Adrenal gland (tissue), 12 donors: ENCODE results near the gene ATP8B1. TPM values are rescaled to one million over a fixed set of nuclear protein-coding genes. Genes with fewer than 3 reads are reported as not detected.

ENCODE experiments used
- DNase-seq, 7 donors: peaks; one replicate each; pipeline ENCODE4 v3.0.0-alpha.2; 2019 to 2020
- H3K27ac ChIP-seq, 5 donors: fragments of 200-600 bp; sonication (generic) in 4 of 5; 1 replicate in 3 of 5; 2 replicates in 2 of 5; pipeline versions ENCODE4 v1.5.1 to v1.8.0; 2016 to 2020; ENCODE audit warnings: mild to moderate bottlenecking in 1 of 5
- H3K27me3 ChIP-seq: fragments of 200-600 bp; 2 replicates; pipeline ENCODE4 v1.8.0; 2021
- H3K36me3 ChIP-seq, 2 donors: fragments of 200-600 bp; replicated peaks in 1 of 2; 1 replicate in 1 of 2; 2 replicates in 1 of 2; pipeline versions ENCODE4 v1.5.1 to v1.8.0; 2018 to 2022
- H3K4me1 ChIP-seq, 2 donors: fragments of 200-600 bp; replicated peaks in 1 of 2; 1 replicate in 1 of 2; 2 replicates in 1 of 2; pipeline versions ENCODE4 v1.5.1 to v1.8.0; 2018 to 2021
- H3K4me3 ChIP-seq, 4 donors: fragments of 200-600 bp; sonication (generic) in 3 of 4; one replicate each; pipeline ENCODE4 v1.5.1; 2016 to 2018
- H3K9me3 ChIP-seq, 3 donors: fragments of 200-600 bp; sonication (generic) in 1 of 3; replicated peaks in 1 of 3; 1 replicate in 2 of 3; 2 replicates in 1 of 3; pipeline versions ENCODE4 v1.5.1 to v1.8.0; 2016 to 2021
- CTCF ChIP-seq, 6 experiments: fragments of 450-650 bp in 4 of 6; fragments of 200-600 bp in 2 of 6; sonication (generic) in 1 of 6; IDR thresholded peaks; 1 replicate in 5 of 6; 2 replicates in 1 of 6; pipeline versions ENCODE4 v1.5.1 to v1.8.0; 2016 to 2021; ENCODE audit warnings: antibody characterized with exemption in 6 of 6, mild to moderate bottlenecking in 2 of 6, moderate library complexity in 1 of 6
- POLR2A ChIP-seq, 2 donors: fragments of 450-650 bp; IDR thresholded peaks; one replicate each; pipeline ENCODE4 v1.6.1; 2017; ENCODE audit warnings: antibody characterized with exemption in 2 of 2, mild to moderate bottlenecking in 2 of 2, moderate library complexity in 1 of 2
- WGBS, 4 donors: extraction: QIAGEN DNeasy Blood & Tissue Kit in 2 of 4; methylation state at CpG; one replicate each; pipeline versions ENCODE4 v1.1.5 to v1.1.7; 2013 to 2017; 5-methylcytosine and 5-hydroxymethylcytosine counted together
- intact Hi-C, 2 donors: fragments of 100-400 bp; cut with DNase I; formaldehyde crosslinking; loops; one replicate each; pipeline versions ENCODE4 v1.14.1 to v1.15.0; 2022 to 2023
- polyA plus RNA-seq, 3 donors: library from polyadenylated mRNA; stranded (reverse); fragments of 200-250 nt in 2 of 3; fragments of 350-450 nt in 1 of 3; fragmentation: Illumina TruSeq in 1 of 3; extraction: RNeasy Lipid Tissue Mini Kit (QIAGEN cat#74804) in 1 of 3; gene quantifications; one replicate each; pipeline ENCODE4 v1.2.3, GENCODE V29; 2013 to 2014
- total RNA-seq, 9 donors: library from RNA; depleted of rRNA in 4 of 9; stranded (reverse); fragments of >200 nt in 4 of 9; fragments of 120-200 nt in 1 of 9; fragmentation: NEBNext Ultra II Directional in 1 of 9; extraction: Animal tissue kit (Norgen Biotek cat#: 25700) in 1 of 9; gene quantifications; one replicate each; pipeline versions ENCODE4 v1.1.0 to v1.2.4, GENCODE V29; 2013 to 2023
- donor health status: healthy with polysubstance abuse.
- donor health status: Bipolar disorder and iron deficiency.
- donor health status: DM: yes; HTN: yes; CAD: no.
- donor health status: DM: no; HTN: no; CAD: no.
- donor health status: DM: no; HTN: no; CAD: no.
- donor health status: DM: yes; HTN: yes; CAD: no.

The ATP8B1 gene
- total and polyA plus RNA-seq, 12 donors = 4.3 to 42.5 (median 14.4) TPM

GRCh38 chr18:57698571-57699276, 104.4 kb downstream of the ATP8B1 start:
- WGBS, 4 donors = 48 to 52% (median 50%) methylated on average over 7 of the region's 7 CpGs
- no peaks in the 10 kb centered on the region for H3K36me3 ChIP-seq
- intact Hi-C loops = no loop called here
- no peaks in the 10 kb centered on the region for H3K9me3 ChIP-seq
- H3K4me3 ChIP-seq = no peak overlapping the region
- no peak for TF ChIP-seq POLR2A (IDR thresholded peaks at IDR 0.05)
- TF ChIP-seq CTCF (IDR thresholded peaks at IDR 0.05) = no peak
- H3K27ac ChIP-seq = peak overlapping the region in 4 of 5 donors; percentile 3 to 53 (median 28)
- peaks cover 9% of the 10 kb centered on the region in 2 donors for H3K4me1 ChIP-seq
- DNase-seq = no peak
- no peaks in the 10 kb centered on the region for H3K27me3 ChIP-seq

GRCh38 chr18:57697426-57697825, 105.7 kb downstream of the ATP8B1 start:
- intact Hi-C loops = no loop called here

GRCh38 chr18:57696271-57696670, 106.8 kb downstream of the ATP8B1 start:
- Histone ChIP-seq H3K4me1 (peaks cover 9 to 12% of the 10 kb centered on the region in 2 donors), H3K4me3 (no peak overlapping the region), H3K27ac (no peak overlapping the region), H3K27me3 (no peaks in the 10 kb centered on the region), H3K9me3 (no peaks in the 10 kb centered on the region), H3K36me3 (no peaks in the 10 kb centered on the region)
- intact Hi-C loops = no loop called here
- no peak for DNase-seq
- 93 to 96% (median 93%) methylated on average over 8 of the region's 8 CpGs for WGBS, 4 donors
- TF ChIP-seq CTCF (IDR thresholded peaks at IDR 0.05) = no peak
- no peak for TF ChIP-seq POLR2A (IDR thresholded peaks at IDR 0.05)

More at GRCh38 chr18:57697426-57697825, 105.7 kb downstream of the ATP8B1 start:
- Histone ChIP-seq H3K27ac (peak overlapping the region in 1 of 5 donors; percentile 5), H3K9me3 (no peaks in the 10 kb centered on the region), H3K27me3 (no peaks in the 10 kb centered on the region), H3K36me3 (no peaks in the 10 kb centered on the region), H3K4me3 (no peak overlapping the region), H3K4me1 (peaks cover 9 to 12% of the 10 kb centered on the region in 2 donors)
- no peak for TF ChIP-seq CTCF (IDR thresholded peaks at IDR 0.05)
- no peak for TF ChIP-seq POLR2A (IDR thresholded peaks at IDR 0.05)
- no peak for DNase-seq
- 66 to 81% (median 80%) methylated on average over 7 to 8 of the region's 8 CpGs for WGBS, 4 donors

GRCh38 chr18:57691363-57691762, 111.8 kb downstream of the ATP8B1 start:
- TF ChIP-seq POLR2A (IDR thresholded peaks at IDR 0.05) = no peak
- Histone ChIP-seq H3K4me1 (peaks cover 0 to 6% of the 10 kb centered on the region in 2 donors), H3K36me3 (no peaks in the 10 kb centered on the region), H3K27me3 (no peaks in the 10 kb centered on the region), H3K27ac (no peak overlapping the region), H3K4me3 (no peak overlapping the region), H3K9me3 (no peaks in the 10 kb centered on the region)
- intact Hi-C loops = no loop called here
- DNase-seq = no peak
- WGBS, 4 donors = 60 to 82% (median 69%) methylated on average over 3 of the region's 3 CpGs

- DNase-seq = no peak
- 84 to 92% (median 88%) methylated on average over 5 to 8 of the region's 8 CpGs for WGBS, 4 donors
- Histone ChIP-seq H3K9me3 (no peaks in the 10 kb centered on the region), H3K27me3 (no peaks in the 10 kb centered on the region), H3K36me3 (no peaks in the 10 kb centered on the region), H3K4me1 (no peaks in the 10 kb centered on the region), H3K4me3 (no peak overlapping the region), H3K27ac (no peak overlapping the region)
- no peak for TF ChIP-seq CTCF (IDR thresholded peaks at IDR 0.05)
- no peak for TF ChIP-seq POLR2A (IDR thresholded peaks at IDR 0.05)
- intact Hi-C loops = no loop called here
Measured at GRCh38 chr18:57687970-57688369, 115.1 kb downstream of the ATP8B1 start.
